SK-N-MC (cell line): ENCODE data around the gene SMYD3.

Experiments
- DNase-seq: peaks from one replicate; pipeline ENCODE4 v3.0.0-alpha.2; 2011; ENCODE audit warnings: low read depth, low spot score
- H3K27ac ChIP-seq: fragments of 200-600 bp; sonication (generic); 2 replicates; pipeline ENCODE4 v1.5.1; 2016; ENCODE audit warnings: mixed run types
- H3K36me3 ChIP-seq: fragments of 200-600 bp; sonication (generic); 2 replicates; pipeline ENCODE4 v1.6.1; 2017; ENCODE audit warnings: antibody characterized with exemption, low read length, mixed read lengths; ENCODE audit not compliant: insufficient read depth
- H3K4me3 ChIP-seq: fragments of 200-600 bp; sonication (generic); 2 replicates; pipeline ENCODE4 v1.5.1; 2016
- H3K9ac ChIP-seq: fragments of 200-600 bp; sonication (generic); 2 replicates; pipeline ENCODE4 v1.8.0; 2017; ENCODE audit warnings: mixed run types, mixed read lengths; ENCODE audit not compliant: insufficient read length
- H3K9me3 ChIP-seq: fragments of 200-600 bp; sonication (generic); 2 replicates; pipeline ENCODE4 v1.6.1; 2017; ENCODE audit warnings: low read depth, mild to moderate bottlenecking, antibody characterized with exemption, low read length, moderate library complexity, mixed read lengths
- EZH2 ChIP-seq: fragments of 200-600 bp; sonication (generic); IDR thresholded peaks from one replicate; pipeline ENCODE4 v1.6.1; 2017; ENCODE audit warnings: antibody characterized with exemption
- FOXP2 ChIP-seq: optimal IDR thresholded peaks from 2 replicates; pipeline ENCODE3; 2011; ENCODE audit warnings: mild to moderate bottlenecking, moderate library complexity; ENCODE audit not compliant: insufficient read depth; ENCODE audit errors: extremely low read length, control extremely low read depth
- POLR2AphosphoS5 ChIP-seq: IDR thresholded peaks from 2 replicates; pipeline ENCODE4 v1.6.1; 2012; ENCODE audit warnings: mild to moderate bottlenecking, low read depth, low read length, borderline replicate concordance

Gene SMYD3

DNA sequence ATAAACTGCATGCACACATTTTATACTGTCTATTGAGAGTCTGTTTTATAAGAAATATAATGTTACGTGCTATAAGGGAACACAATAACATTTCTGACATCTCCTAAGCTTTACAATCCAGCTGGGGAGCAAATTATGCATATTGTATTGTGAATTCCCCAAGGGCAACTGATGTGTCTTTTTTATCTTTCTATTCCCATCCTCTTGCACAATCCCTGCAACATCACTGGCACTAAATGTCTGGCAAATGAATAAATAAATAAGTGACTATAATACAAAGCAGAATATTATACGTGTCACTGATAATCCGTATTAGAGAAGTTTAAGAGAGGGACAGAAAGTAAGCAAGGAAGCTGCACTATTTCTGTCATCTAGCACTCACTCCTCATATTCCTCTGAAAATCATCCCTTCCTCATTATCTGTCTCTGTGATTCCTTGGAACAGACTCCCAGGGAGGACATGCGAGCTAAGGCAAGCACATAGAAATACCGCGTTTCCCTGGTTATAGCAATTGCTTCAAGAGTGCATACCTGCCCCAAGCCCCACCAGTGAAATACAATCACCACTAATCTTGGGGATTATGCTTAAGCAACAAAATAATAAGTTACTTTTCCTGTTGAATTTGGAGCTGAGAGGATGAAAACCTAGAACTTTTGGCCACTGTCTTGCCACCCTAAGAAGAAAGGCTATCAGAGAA lies 205.4 kb downstream of the SMYD3 start:
- peak; percentile 68 for DNase-seq
- H3K36me3 ChIP-seq, result no peaks in the 10 kb centered on the region
- TF ChIP-seq FOXP2, result no peak
- no peak for TF ChIP-seq EZH2
- TF ChIP-seq POLR2AphosphoS5, result no peak
- peak overlapping the region; percentile 50 for H3K4me3 ChIP-seq
- peak overlapping the region; percentile 27; the same call in 1 of the 2 replicates for H3K27ac ChIP-seq
- H3K9me3 ChIP-seq, result no peaks in the 10 kb centered on the region
- no peak overlapping the region for H3K9ac ChIP-seq

DNA sequence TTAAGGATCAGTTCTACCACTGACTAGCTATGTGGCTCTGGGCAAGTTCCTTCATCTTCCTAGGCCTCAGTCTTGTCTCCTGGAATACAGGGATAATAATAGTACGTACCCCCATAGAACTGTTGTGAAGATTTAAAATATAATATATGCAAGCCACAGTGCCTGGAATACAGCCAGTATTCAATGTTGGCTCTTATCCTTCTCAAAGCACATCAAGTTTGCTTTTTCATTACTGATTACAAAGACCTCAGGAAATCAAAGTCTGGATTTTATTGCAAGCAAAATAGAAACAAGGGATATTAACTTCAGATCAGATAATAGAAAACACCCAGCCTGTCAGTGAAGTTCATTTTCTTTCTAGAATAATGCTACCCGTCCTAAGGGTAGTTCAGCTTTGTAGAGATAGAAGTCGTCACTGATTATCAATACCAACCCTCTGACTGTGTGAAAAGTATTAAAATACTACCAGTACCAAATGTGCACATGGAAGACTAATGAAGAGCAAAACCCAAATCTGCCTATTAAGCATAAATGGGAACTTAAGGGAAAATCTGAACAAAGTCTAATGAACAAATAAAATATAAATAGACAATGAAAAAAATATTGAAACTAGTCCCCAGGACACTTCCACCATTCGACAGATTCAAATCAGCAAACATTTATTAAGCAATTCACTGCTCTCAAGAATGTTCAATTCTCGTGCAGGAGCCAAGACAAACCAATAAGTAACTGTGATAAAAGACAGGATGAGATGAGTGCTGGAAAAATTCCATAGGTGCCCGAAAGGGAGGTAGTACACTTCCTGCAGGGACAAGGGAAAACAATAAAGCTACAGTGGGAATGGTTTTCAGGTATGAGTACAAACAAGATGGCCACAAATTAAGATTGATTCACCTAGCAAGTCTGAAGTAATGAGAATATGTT lies 206.2 kb downstream of the SMYD3 start:
- H3K9ac ChIP-seq, result no peak overlapping the region
- H3K36me3 ChIP-seq, result no peaks in the 10 kb centered on the region
- DNase-seq, result no peak
- H3K9me3 ChIP-seq, result no peaks in the 10 kb centered on the region
- peak overlapping the region; percentile 50 for H3K4me3 ChIP-seq
- H3K27ac ChIP-seq, result peak overlapping the region; percentile 60
- TF ChIP-seq POLR2AphosphoS5 (no peak), EZH2 (no peak), FOXP2 (no peak)

DNA sequence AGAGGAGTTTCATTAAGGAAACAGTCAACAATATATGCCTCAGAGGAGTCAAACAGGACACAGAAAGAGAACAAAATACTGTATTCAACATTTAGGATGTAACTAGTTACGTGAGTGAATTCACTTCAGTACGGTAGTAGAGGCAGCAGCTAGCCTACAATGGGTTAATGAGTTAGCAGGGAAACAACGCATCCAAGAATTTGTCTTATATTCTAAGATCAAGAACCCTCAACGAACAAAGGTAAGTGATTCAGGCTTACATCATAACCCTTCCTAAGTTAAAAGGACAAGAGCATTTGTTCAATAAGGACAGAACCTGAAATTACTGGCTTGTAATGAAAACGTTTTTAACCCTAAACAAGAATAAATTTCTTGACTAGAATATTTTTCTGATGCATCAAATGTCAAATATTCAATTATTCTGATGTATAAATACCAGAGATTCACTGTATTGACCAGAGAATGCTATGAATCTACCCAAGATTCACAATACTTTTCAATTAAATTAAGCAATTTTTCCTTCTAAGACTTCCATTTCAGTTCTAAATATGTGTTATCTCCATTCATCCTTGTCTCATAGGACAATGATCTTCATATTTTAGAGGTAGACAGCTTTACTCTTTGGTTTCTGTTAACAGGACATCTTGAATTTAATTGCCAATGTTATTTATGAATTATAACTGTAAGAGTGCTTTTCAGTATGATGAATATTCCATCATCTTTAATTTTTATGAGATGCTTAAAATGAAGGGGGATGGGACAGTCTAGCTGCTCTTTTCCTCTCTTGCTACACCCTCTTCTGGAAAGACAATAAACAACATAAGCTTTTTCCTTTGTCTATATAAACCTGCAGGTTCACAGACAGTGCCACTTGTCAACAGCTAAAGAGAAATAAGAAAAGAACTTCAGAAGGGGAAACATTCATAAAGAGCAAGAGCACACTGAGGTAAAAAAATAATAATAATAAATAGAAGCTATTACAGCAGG lies 209.5 kb downstream of the SMYD3 start:
- DNase-seq, result no peak
- Histone ChIP-seq H3K27ac (no peak overlapping the region), H3K36me3 (no peaks in the 10 kb centered on the region), H3K9ac (no peak overlapping the region), H3K4me3 (no peak overlapping the region), H3K9me3 (no peaks in the 10 kb centered on the region)
- TF ChIP-seq EZH2 (no peak), POLR2AphosphoS5 (no peak), FOXP2 (no peak)

DNA sequence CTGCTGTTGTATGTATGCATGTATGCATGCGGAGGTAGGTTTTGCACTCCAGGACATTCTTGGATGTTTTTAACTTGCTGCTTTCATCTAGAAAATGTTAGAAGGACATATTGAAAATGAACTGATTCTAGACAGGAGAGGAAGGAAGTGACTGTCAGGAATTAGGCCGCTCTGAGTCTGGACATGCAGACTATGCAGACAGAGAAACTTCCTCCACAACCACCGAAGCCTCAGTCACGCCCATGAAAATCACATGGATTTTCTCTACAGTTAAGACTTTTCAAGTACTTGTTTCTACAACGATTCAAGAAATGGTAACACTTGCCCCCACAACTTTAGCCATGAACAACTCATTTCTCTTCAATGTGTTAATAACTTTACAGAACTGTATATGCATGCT lies 211.1 kb downstream of the SMYD3 start:
- H3K36me3 ChIP-seq, result no peaks in the 10 kb centered on the region
- H3K9ac ChIP-seq, result no peak overlapping the region
- H3K27ac ChIP-seq, result no peak overlapping the region
- TF ChIP-seq FOXP2 (no peak), EZH2 (no peak), POLR2AphosphoS5 (no peak)
- no peak for DNase-seq
- H3K4me3 ChIP-seq, result no peak overlapping the region
- no peaks in the 10 kb centered on the region for H3K9me3 ChIP-seq

DNA sequence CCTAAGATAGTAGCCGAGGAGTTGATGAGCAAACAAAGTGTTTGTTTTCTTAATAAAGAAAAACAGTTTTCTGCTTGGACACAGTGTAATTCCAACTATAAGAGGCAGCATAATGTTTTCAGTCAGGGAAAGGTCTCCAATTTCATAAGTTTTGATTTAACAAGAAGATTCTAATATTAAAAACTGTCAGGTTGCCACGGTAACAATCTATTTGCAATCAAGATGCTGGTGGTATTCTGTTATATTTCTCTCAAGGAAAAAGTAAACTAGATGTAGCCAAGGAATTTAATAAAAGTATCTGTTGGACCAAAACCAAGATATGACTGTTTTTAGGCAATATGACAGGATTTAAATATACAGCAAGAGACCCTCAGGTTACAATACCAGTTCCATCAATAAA lies 211.7 kb downstream of the SMYD3 start:
- no peak for DNase-seq
- H3K36me3 ChIP-seq, result no peaks in the 10 kb centered on the region
- H3K9ac ChIP-seq, result no peak overlapping the region
- H3K4me3 ChIP-seq, result no peak overlapping the region
- no peak overlapping the region for H3K27ac ChIP-seq
- H3K9me3 ChIP-seq, result no peaks in the 10 kb centered on the region
- TF ChIP-seq EZH2 (no peak), FOXP2 (no peak), POLR2AphosphoS5 (no peak)

DNA sequence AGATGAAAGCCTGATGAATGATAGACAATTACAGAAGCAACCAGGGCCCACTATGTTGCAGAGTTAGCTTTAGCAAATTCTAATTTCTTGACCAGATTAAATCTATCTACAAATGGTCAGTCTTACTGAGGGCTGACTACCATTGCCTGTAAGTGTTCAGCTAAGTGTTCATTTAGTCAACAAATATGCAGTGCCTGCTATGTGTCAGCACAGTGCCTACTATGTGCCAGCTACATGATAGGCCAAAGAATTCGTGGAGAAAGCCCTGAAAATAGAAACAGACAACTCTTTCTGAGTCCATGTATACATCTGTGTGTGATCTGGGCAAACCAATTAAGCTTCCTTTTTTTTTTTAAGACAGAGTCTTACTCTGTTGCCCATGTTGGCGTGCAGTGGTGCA lies 212.8 kb downstream of the SMYD3 start:
- Histone ChIP-seq H3K36me3 (no peaks in the 10 kb centered on the region), H3K9ac (no peak overlapping the region), H3K9me3 (no peaks in the 10 kb centered on the region), H3K4me3 (no peak overlapping the region), H3K27ac (no peak overlapping the region)
- TF ChIP-seq POLR2AphosphoS5 (no peak), EZH2 (no peak), FOXP2 (no peak)
- DNase-seq, result no peak

DNA sequence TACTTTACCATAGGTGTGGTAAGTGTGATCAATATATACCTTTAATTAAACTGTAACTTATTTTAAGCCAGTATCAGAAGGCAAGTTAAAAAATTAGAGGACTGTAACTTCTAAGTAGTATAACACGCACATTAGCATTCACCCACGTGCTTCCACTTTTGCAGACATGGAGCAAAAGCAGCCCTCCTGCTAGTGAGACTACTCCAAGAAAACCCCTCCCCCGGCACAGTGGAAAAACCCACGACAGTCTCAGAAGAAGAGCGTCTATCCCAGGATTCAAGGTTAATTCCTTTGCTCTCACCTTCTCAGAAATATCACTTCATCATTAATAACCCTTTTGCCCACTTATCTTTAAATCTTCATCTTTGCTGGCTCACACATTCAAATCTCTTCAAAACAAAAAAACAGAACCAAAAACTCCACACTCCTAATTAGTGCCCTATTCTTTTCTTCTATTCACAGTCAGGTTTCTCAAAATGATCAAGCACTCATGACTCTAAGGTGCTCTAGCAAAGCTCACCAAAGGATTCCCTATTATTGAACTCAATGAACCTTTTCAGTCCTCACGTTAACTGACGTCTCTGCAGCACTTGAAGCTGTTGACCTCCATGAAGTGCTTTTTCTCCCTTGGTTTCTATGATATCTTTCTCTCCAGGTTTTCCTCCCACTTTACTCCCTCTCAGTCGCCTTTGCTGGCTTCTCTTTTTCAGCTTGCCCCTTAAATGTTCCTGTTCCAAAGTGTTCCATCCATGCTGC lies 213.5 kb downstream of the SMYD3 start:
- Histone ChIP-seq H3K36me3 (no peaks in the 10 kb centered on the region), H3K4me3 (no peak overlapping the region), H3K9me3 (no peaks in the 10 kb centered on the region), H3K27ac (0 out of 2 replicates have a peak overlapping the region, but pooled peaks have one; percentile 16), H3K9ac (no peak overlapping the region)
- no peak for DNase-seq
- no peak for TF ChIP-seq EZH2
- no peak for TF ChIP-seq POLR2AphosphoS5
- no peak for TF ChIP-seq FOXP2

DNA sequence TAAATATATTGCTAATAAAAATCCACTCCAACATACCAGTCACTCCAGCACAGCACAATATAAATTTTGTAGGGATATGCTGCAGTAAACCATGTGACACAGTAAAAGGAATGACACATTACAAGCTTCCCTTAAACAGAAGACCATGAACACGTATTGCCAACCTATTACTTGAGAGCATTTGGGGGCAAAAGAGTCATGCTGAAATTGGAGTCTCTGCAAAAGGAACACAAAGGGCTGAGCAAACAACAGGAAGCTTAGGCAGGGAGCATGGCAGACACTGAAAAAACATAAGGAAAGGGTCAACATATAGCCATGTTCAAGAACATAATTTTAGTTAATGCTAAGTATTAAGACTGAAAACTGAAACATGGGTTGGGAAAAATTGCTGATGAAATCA lies 214.5 kb downstream of the SMYD3 start:
- TF ChIP-seq FOXP2 (no peak), EZH2 (no peak), POLR2AphosphoS5 (no peak)
- no peaks in the 10 kb centered on the region for H3K36me3 ChIP-seq
- no peak overlapping the region for H3K27ac ChIP-seq
- DNase-seq, result no peak
- no peak overlapping the region for H3K9ac ChIP-seq
- no peak overlapping the region for H3K4me3 ChIP-seq
- no peaks in the 10 kb centered on the region for H3K9me3 ChIP-seq
